GM23338 (cell line): ENCODE results near the gene CREB1. TPM values are rescaled to one million over a fixed set of nuclear protein-coding genes. Genes with fewer than 3 reads are reported as not detected.

ENCODE experiments used
- ATAC-seq: fragments of 200-7000 bp; cut with Tn5 transposase; 3 replicates; pipeline ENCODE4 v1.9.1; 2020
- DNase-seq: peaks from one replicate; pipeline ENCODE4 v3.0.0-alpha.2; 2015; ENCODE audit warnings: low spot score
- H2AFZ ChIP-seq: fragments of 200-600 bp; sonication (generic); 2 replicates; pipeline ENCODE4 v1.8.0; 2016; ENCODE audit warnings: antibody characterized with exemption, mild to moderate bottlenecking, moderate library complexity
- H3F3A ChIP-seq: fragments of 200-600 bp; sonication (generic); replicated peaks from 2 replicates; pipeline ENCODE4 v1.8.0; 2017; ENCODE audit warnings: antibody characterized with exemption, mixed run types, low read depth
- H3K27ac ChIP-seq: fragments of 200-600 bp; sonication (generic); 2 replicates; pipeline ENCODE4 v1.6.1; 2016; ENCODE audit warnings: low read depth
- H3K27me3 ChIP-seq: fragments of 200-600 bp; sonication (generic); 2 replicates; pipeline ENCODE4 v1.8.0; 2016; ENCODE audit warnings: mild to moderate bottlenecking, mixed run types, moderate library complexity; ENCODE audit not compliant: insufficient read depth
- H3K36me3 ChIP-seq: fragments of 200-600 bp; sonication (generic); 2 replicates; pipeline ENCODE4 v1.8.0; 2016; ENCODE audit warnings: mild to moderate bottlenecking; ENCODE audit not compliant: insufficient read depth
- H3K4me1 ChIP-seq: fragments of 200-600 bp; sonication (generic); 2 replicates; pipeline ENCODE4 v1.8.0; 2016; ENCODE audit warnings: mild to moderate bottlenecking, moderate library complexity; ENCODE audit not compliant: insufficient read depth
- H3K4me2 ChIP-seq: fragments of 200-600 bp; sonication (generic); 2 replicates; pipeline ENCODE4 v1.7.1; 2017; ENCODE audit warnings: mixed run types
- H3K4me3 ChIP-seq: fragments of 200-600 bp; sonication (generic); 2 replicates; pipeline ENCODE4 v1.6.1; 2016; ENCODE audit warnings: mixed run types
- H3K79me2 ChIP-seq: fragments of 200-600 bp; sonication (generic); replicated peaks from 2 replicates; pipeline ENCODE4 v1.8.0; 2017; ENCODE audit warnings: mild to moderate bottlenecking; ENCODE audit not compliant: insufficient read depth
- H3K9me2 ChIP-seq: fragments of 200-600 bp; sonication (generic); 2 replicates; pipeline ENCODE4 v1.8.0; 2017; ENCODE audit not compliant: insufficient read depth
- H4K20me1 ChIP-seq: fragments of 200-600 bp; sonication (generic); replicated peaks from 2 replicates; pipeline ENCODE4 v1.8.0; 2017; ENCODE audit warnings: mild to moderate bottlenecking; ENCODE audit not compliant: insufficient read depth
- H3K27ac Mint-ChIP-seq: 2 replicates; pipeline ENCODE4 v1.8.0; 2020; ENCODE audit warnings: inconsistent platforms, mild to moderate bottlenecking, moderate library complexity, mixed read lengths
- H3K27me3 Mint-ChIP-seq: 3 replicates; pipeline ENCODE4 v1.8.0; 2022; ENCODE audit warnings: low read depth, mild to moderate bottlenecking, moderate library complexity, mixed read lengths, inconsistent platforms; ENCODE audit not compliant: insufficient read depth, poor library complexity
- H3K36me3 Mint-ChIP-seq: 3 replicates; pipeline ENCODE4 v1.8.0; 2021; ENCODE audit warnings: low read depth, mild to moderate bottlenecking, inconsistent platforms, moderate library complexity, mixed read lengths
- H3K4me1 Mint-ChIP-seq: 3 replicates; pipeline ENCODE4 v1.8.0; 2020; ENCODE audit warnings: mild to moderate bottlenecking, inconsistent platforms, mixed read lengths
- H3K4me3 Mint-ChIP-seq: 3 replicates; pipeline ENCODE4 v1.8.0; 2021; ENCODE audit warnings: moderate library complexity, mild to moderate bottlenecking, inconsistent platforms, mixed read lengths
- H3K9me3 Mint-ChIP-seq: 3 replicates; pipeline ENCODE4 v1.8.0; 2020; ENCODE audit warnings: moderate library complexity, mild to moderate bottlenecking, inconsistent platforms, mixed read lengths
- CREB1 ChIP-seq: fragments of 250-450 bp; sonication (Bioruptor Pico); IDR thresholded peaks from 2 replicates; pipeline ENCODE4 v1.5.0; 2020; ENCODE audit warnings: low read depth, mild to moderate bottlenecking, moderate library complexity
- EZH2 ChIP-seq: fragments of 200-600 bp; sonication (generic); IDR thresholded peaks from one replicate; pipeline ENCODE4 v1.8.0; 2017; ENCODE audit warnings: antibody characterized with exemption, mild to moderate bottlenecking, low read depth; ENCODE audit not compliant: unreplicated experiment
- EZH2phosphoT487 ChIP-seq: fragments of 200-600 bp; sonication (generic); IDR thresholded peaks from one replicate; pipeline ENCODE4 v1.8.1; 2018; ENCODE audit warnings: antibody characterized with exemption; ENCODE audit not compliant: unreplicated experiment
- NANOG ChIP-seq: IDR thresholded peaks from 2 replicates; pipeline ENCODE4 v1.6.1; 2016; ENCODE audit warnings: antibody characterized with exemption, borderline replicate concordance
- STAT1 ChIP-seq: IDR thresholded peaks from one replicate; pipeline ENCODE4 v1.6.1; 2016; ENCODE audit warnings: antibody characterized with exemption; ENCODE audit not compliant: unreplicated experiment
- ZNF114 ChIP-seq: fragments of 250-450 bp; sonication (Bioruptor Pico); IDR thresholded peaks from 2 replicates; pipeline ENCODE4 v1.5.0; 2020; ENCODE audit warnings: mild to moderate bottlenecking, moderate library complexity
- ZNF331 ChIP-seq: fragments of 250-450 bp; sonication (Bioruptor Pico); IDR thresholded peaks from 2 replicates; pipeline ENCODE4 v1.5.0; 2020; ENCODE audit warnings: low read depth, mild to moderate bottlenecking, moderate library complexity
- polyA plus RNA-seq: library from polyadenylated mRNA; unstranded; fragments of >200 nt; fragmentation: Nextera tagmentation; extraction: Ambion mirVana; gene quantifications from 2 replicates; pipeline ENCODE4 v1.2.1, GENCODE V29; 2016
- total RNA-seq: library from RNA; depleted of rRNA; stranded (reverse); fragments of >200 nt; shearing (Covaris generic); gene quantifications from 2 replicates; pipeline ENCODE4 v1.2.3, GENCODE V29; 2014
- TF ChIP-seq, protein P1 (sequence below): fragments of 250-450 bp; sonication (Bioruptor Pico); IDR thresholded peaks from 2 replicates; pipeline ENCODE4 v1.5.0; 2020; ENCODE audit warnings: mild to moderate bottlenecking, moderate library complexity
- TF ChIP-seq, protein P2 (sequence below): IDR thresholded peaks from 2 replicates; pipeline ENCODE4 v1.6.1; 2016; ENCODE audit warnings: antibody characterized with exemption
- TF ChIP-seq, protein P3 (sequence below): IDR thresholded peaks from one replicate; pipeline ENCODE4 v1.6.1; 2018; ENCODE audit warnings: antibody characterized with exemption; ENCODE audit not compliant: unreplicated experiment
- TF ChIP-seq, protein P4 (sequence below), 2 experiments: fragments of 200-600 bp in 1 of 2; sonication (generic) in 1 of 2; conservative IDR thresholded peaks; 2 replicates each; pipeline versions ENCODE4 v1.5.1 to v1.6.1; 2016 to 2017; ENCODE audit warnings: antibody characterized with exemption in 2 of 2, low read depth in 2 of 2, mild to moderate bottlenecking in 2 of 2, moderate library complexity in 1 of 2

The CREB1 gene
- total and polyA plus RNA-seq, 2 experiments from 2014 or later: 40.3 to 104 TPM

DNA sequence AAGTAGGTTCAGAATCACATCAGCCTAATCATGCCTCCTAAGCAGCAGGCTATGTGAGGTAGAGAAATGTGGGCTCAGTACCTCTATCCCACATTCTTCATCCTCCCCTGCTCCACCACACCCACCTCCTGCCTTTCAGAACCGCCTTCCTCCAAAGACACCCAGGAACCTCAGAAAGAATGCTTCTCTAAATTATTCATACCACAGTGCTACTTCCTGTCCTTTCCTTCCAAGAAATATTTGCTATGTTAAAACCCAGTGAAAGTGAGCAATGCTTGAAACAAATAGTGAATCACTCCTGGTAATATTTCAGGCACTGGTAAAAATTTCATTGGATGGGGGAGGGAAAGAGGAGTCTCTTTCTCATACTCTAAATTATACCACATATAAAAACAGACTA, 24.0 kb upstream of the CREB1 start (continued):
- TF ChIP-seq, protein P1, sequence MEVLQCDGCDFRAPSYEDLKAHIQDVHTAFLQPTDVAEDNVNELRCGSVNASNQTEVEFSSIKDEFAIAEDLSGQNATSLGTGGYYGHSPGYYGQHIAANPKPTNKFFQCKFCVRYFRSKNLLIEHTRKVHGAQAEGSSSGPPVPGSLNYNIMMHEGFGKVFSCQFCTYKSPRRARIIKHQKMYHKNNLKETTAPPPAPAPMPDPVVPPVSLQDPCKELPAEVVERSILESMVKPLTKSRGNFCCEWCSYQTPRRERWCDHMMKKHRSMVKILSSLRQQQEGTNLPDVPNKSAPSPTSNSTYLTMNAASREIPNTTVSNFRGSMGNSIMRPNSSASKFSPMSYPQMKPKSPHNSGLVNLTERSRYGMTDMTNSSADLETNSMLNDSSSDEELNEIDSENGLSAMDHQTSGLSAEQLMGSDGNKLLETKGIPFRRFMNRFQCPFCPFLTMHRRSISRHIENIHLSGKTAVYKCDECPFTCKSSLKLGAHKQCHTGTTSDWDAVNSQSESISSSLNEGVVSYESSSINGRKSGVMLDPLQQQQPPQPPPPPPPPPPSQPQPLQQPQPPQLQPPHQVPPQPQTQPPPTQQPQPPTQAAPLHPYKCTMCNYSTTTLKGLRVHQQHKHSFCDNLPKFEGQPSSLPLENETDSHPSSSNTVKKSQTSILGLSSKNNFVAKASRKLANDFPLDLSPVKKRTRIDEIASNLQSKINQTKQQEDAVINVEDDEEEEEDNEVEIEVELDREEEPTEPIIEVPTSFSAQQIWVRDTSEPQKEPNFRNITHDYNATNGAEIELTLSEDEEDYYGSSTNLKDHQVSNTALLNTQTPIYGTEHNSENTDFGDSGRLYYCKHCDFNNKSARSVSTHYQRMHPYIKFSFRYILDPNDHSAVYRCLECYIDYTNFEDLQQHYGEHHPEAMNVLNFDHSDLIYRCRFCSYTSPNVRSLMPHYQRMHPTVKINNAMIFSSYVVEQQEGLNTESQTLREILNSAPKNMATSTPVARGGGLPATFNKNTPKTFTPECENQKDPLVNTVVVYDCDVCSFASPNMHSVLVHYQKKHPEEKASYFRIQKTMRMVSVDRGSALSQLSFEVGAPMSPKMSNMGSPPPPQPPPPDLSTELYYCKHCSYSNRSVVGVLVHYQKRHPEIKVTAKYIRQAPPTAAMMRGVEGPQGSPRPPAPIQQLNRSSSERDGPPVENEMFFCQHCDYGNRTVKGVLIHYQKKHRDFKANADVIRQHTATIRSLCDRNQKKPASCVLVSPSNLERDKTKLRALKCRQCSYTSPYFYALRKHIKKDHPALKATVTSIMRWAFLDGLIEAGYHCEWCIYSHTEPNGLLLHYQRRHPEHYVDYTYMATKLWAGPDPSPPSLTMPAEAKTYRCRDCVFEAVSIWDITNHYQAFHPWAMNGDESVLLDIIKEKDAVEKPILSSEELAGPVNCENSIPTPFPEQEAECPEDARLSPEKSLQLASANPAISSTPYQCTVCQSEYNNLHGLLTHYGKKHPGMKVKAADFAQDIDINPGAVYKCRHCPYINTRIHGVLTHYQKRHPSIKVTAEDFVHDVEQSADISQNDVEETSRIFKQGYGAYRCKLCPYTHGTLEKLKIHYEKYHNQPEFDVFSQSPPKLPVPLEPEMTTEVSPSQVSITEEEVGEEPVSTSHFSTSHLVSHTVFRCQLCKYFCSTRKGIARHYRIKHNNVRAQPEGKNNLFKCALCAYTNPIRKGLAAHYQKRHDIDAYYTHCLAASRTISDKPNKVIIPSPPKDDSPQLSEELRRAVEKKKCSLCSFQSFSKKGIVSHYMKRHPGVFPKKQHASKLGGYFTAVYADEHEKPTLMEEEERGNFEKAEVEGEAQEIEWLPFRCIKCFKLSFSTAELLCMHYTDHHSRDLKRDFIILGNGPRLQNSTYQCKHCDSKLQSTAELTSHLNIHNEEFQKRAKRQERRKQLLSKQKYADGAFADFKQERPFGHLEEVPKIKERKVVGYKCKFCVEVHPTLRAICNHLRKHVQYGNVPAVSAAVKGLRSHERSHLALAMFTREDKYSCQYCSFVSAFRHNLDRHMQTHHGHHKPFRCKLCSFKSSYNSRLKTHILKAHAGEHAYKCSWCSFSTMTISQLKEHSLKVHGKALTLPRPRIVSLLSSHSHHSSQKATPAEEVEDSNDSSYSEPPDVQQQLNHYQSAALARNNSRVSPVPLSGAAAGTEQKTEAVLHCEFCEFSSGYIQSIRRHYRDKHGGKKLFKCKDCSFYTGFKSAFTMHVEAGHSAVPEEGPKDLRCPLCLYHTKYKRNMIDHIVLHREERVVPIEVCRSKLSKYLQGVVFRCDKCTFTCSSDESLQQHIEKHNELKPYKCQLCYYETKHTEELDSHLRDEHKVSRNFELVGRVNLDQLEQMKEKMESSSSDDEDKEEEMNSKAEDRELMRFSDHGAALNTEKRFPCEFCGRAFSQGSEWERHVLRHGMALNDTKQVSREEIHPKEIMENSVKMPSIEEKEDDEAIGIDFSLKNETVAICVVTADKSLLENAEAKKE (CRISPR knock-in tag): no peak
- TF ChIP-seq CREB1 (CRISPR knock-in tag) (no peak), EZH2phosphoT487 (no peak), EZH2 (no peak)
- TF ChIP-seq, protein P2, sequence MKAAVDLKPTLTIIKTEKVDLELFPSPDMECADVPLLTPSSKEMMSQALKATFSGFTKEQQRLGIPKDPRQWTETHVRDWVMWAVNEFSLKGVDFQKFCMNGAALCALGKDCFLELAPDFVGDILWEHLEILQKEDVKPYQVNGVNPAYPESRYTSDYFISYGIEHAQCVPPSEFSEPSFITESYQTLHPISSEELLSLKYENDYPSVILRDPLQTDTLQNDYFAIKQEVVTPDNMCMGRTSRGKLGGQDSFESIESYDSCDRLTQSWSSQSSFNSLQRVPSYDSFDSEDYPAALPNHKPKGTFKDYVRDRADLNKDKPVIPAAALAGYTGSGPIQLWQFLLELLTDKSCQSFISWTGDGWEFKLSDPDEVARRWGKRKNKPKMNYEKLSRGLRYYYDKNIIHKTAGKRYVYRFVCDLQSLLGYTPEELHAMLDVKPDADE: no peak

DNA sequence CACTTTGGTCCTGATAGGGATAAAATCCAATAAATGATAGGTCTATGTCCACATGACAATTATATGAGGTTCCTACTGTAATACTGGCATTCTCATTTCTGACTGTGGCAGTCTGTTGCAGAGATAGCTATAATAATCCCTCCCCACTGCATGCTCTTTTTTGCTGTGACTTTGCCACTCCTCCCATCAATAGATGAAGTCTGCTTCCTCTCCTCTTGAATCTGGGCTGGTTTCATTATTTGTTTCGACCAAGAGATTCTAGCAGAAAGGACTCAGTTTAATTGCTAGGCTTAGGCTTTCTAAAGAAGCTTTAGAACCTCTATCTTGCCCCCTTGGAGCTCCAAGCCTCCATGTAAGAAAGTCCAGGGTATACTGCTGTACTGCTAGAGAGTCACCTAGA, 23.3 kb upstream of the CREB1 start:
- Histone ChIP-seq H2AFZ (no peak overlapping the region), H3K27me3 (no peaks in the 10 kb centered on the region), H3K36me3 (no peaks in the 10 kb centered on the region), H3F3A (0 out of 2 replicates have a peak, but pooled peaks cover 5% of the 10 kb centered on the region), H3K4me1 (peaks cover 28% of the 10 kb centered on the region), H4K20me1 (no peaks in the 10 kb centered on the region), H3K4me2 (no peak overlapping the region), H3K4me3 (no peak overlapping the region), H3K79me2 (no peaks in the 10 kb centered on the region), H3K27ac (no peak overlapping the region), H3K9me2 (no peaks in the 10 kb centered on the region)
- H3K9me3 Mint-ChIP-seq: no peaks in the 10 kb centered on the region
- H3K27ac Mint-ChIP-seq: no peak overlapping the region
- H3K4me1 Mint-ChIP-seq: peaks cover 41% of the 10 kb centered on the region
- no peaks in the 10 kb centered on the region for H3K36me3 Mint-ChIP-seq
- ATAC-seq (no peak), DNase-seq (no peak)
- H3K27me3 Mint-ChIP-seq: no peaks in the 10 kb centered on the region
- H3K4me3 Mint-ChIP-seq: no peak overlapping the region
- TF ChIP-seq, protein P2: no peak
- TF ChIP-seq EZH2: no peak
- TF ChIP-seq EZH2phosphoT487: no peak
- TF ChIP-seq, protein P3, sequence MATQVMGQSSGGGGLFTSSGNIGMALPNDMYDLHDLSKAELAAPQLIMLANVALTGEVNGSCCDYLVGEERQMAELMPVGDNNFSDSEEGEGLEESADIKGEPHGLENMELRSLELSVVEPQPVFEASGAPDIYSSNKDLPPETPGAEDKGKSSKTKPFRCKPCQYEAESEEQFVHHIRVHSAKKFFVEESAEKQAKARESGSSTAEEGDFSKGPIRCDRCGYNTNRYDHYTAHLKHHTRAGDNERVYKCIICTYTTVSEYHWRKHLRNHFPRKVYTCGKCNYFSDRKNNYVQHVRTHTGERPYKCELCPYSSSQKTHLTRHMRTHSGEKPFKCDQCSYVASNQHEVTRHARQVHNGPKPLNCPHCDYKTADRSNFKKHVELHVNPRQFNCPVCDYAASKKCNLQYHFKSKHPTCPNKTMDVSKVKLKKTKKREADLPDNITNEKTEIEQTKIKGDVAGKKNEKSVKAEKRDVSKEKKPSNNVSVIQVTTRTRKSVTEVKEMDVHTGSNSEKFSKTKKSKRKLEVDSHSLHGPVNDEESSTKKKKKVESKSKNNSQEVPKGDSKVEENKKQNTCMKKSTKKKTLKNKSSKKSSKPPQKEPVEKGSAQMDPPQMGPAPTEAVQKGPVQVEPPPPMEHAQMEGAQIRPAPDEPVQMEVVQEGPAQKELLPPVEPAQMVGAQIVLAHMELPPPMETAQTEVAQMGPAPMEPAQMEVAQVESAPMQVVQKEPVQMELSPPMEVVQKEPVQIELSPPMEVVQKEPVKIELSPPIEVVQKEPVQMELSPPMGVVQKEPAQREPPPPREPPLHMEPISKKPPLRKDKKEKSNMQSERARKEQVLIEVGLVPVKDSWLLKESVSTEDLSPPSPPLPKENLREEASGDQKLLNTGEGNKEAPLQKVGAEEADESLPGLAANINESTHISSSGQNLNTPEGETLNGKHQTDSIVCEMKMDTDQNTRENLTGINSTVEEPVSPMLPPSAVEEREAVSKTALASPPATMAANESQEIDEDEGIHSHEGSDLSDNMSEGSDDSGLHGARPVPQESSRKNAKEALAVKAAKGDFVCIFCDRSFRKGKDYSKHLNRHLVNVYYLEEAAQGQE: no peak
- no peak for TF ChIP-seq STAT1
- TF ChIP-seq, protein P4, sequence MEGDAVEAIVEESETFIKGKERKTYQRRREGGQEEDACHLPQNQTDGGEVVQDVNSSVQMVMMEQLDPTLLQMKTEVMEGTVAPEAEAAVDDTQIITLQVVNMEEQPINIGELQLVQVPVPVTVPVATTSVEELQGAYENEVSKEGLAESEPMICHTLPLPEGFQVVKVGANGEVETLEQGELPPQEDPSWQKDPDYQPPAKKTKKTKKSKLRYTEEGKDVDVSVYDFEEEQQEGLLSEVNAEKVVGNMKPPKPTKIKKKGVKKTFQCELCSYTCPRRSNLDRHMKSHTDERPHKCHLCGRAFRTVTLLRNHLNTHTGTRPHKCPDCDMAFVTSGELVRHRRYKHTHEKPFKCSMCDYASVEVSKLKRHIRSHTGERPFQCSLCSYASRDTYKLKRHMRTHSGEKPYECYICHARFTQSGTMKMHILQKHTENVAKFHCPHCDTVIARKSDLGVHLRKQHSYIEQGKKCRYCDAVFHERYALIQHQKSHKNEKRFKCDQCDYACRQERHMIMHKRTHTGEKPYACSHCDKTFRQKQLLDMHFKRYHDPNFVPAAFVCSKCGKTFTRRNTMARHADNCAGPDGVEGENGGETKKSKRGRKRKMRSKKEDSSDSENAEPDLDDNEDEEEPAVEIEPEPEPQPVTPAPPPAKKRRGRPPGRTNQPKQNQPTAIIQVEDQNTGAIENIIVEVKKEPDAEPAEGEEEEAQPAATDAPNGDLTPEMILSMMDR (conservative IDR thresholded peaks at IDR 0.05; ENCODE audit: low read depth in 2 of 2): no peak
- no peak for TF ChIP-seq CREB1 (CRISPR knock-in tag)
- no peak for TF ChIP-seq ZNF331
- TF ChIP-seq NANOG: no peak
- no peak for TF ChIP-seq ZNF114 (CRISPR knock-in tag)
